Esophagus muscularis mucosa (tissue), 3 donors: ENCODE data around the gene KANSL1.

Experiments used
- CTCF ChIP-seq, 3 experiments: fragments of 200-600 bp in 2 of 3; fragments of 450-650 bp in 1 of 3; sonication (generic) in 2 of 3; IDR thresholded peaks; one replicate each; pipeline ENCODE4 v1.5.1; 2017 to 2019; ENCODE audit warnings: antibody characterized with exemption in 3 of 3, mild to moderate bottlenecking in 2 of 3, moderate library complexity in 1 of 3
- POLR2A ChIP-seq: fragments of 450-650 bp; IDR thresholded peaks from one replicate; pipeline ENCODE4 v1.6.1; 2017; ENCODE audit warnings: antibody characterized with exemption, moderate library complexity, mild to moderate bottlenecking, low read depth

- TF ChIP-seq POLR2A = no peak
- TF ChIP-seq CTCF (IDR thresholded peaks at IDR 0.05) = no peak
Measured at GRCh38 chr17:45993962-45994627, 199.1 kb downstream of the KANSL1 start.
